K562 (cell line): ENCODE measurements around the gene RINT1.

ENCODE experiments used
- JUND ChIP-seq, 2 experiments: IDR thresholded peaks; 2 replicates in 1 of 2; 3 replicates in 1 of 2; pipeline ENCODE4 v1.6.1; 2011; ENCODE audit warnings: borderline replicate concordance in 2 of 2, low read depth in 2 of 2, low read length in 2 of 2, improper control_type of control experiment in 1 of 2, missing biosample characterization in 1 of 2, missing genetic modification characterization in 1 of 2, missing genetic modification reagents in 1 of 2
- MAFK ChIP-seq: IDR thresholded peaks from 2 replicates; pipeline ENCODE4 v1.6.1; 2011; ENCODE audit warnings: low read length, improper control_type of control experiment
- POLR2A ChIP-seq: fragments of 450-650 bp; conservative IDR thresholded peaks from 2 replicates; pipeline ENCODE4 v1.6.1; 2016
- XRCC5 ChIP-seq: fragments of 200-400 bp; formaldehyde crosslinking; IDR thresholded peaks from 2 replicates; pipeline ENCODE4 v1.6.1; 2017; ENCODE audit warnings: low read depth, mild to moderate bottlenecking, low read length
- ZKSCAN1 ChIP-seq: fragments of 150-350 bp; IDR thresholded peaks from 2 replicates; pipeline ENCODE4 v1.6.1; 2016; ENCODE audit warnings: low read depth, low read length
- ZNF518B ChIP-seq: fragments of 250-450 bp; sonication (Bioruptor Pico); IDR thresholded peaks from 2 replicates; pipeline ENCODE4 v1.5.0; 2021; ENCODE audit warnings: mild to moderate bottlenecking, moderate library complexity

- TF ChIP-seq POLR2A (no peak), XRCC5 (no peak), MAFK (peak; percentile 99), JUND (IDR thresholded peaks at IDR 0.05; ENCODE audit: borderline replicate concordance, low read depth, low read length) (no peak), JUND (tag; IDR thresholded peaks at IDR 0.05; ENCODE audit: borderline replicate concordance, low read depth, low read length) (no peak), ZNF518B (CRISPR knock-in tag) (no peak), ZKSCAN1 (no peak)
Measured at GRCh38 chr7:105611856-105612775, 80.1 kb downstream of the RINT1 start.
